OCI-LY1 (cell line): ENCODE results near the gene IFNGR1.

Experiments
- H2AFZ ChIP-seq: fragments of 200-600 bp; sonication (generic), shearing (Covaris generic); 2 replicates; pipeline ENCODE4 v1.6.0; 2014; ENCODE audit warnings: antibody characterized with exemption, mild to moderate bottlenecking, low read length
- H3F3A ChIP-seq: fragments of 200-600 bp; sonication (generic), shearing (Covaris generic); 2 replicates; pipeline ENCODE4 v1.6.0; 2014; ENCODE audit warnings: mild to moderate bottlenecking, antibody characterized with exemption, low read length, moderate library complexity; ENCODE audit not compliant: insufficient read depth
- H3K27ac ChIP-seq: fragments of 200-600 bp; sonication (generic); 2 replicates; pipeline ENCODE4 v1.5.1; 2014; ENCODE audit warnings: low read length, mixed run types, mild to moderate bottlenecking, low read depth; ENCODE audit not compliant: poor library complexity, severe bottlenecking
- H3K27me3 ChIP-seq: fragments of 200-600 bp; sonication (generic); 2 replicates; pipeline ENCODE4 v1.6.0; 2014; ENCODE audit warnings: antibody characterized with exemption, mild to moderate bottlenecking, low read length, moderate library complexity; ENCODE audit not compliant: insufficient read depth
- H3K36me3 ChIP-seq: fragments of 200-600 bp; sonication (generic); 2 replicates; pipeline ENCODE4 v1.6.1; 2014; ENCODE audit warnings: mild to moderate bottlenecking, antibody characterized with exemption, low read length, moderate library complexity, mixed read lengths; ENCODE audit not compliant: insufficient read depth
- H3K4me1 ChIP-seq: fragments of 200-600 bp; sonication (generic); 2 replicates; pipeline ENCODE4 v1.5.1; 2014; ENCODE audit warnings: mild to moderate bottlenecking, low read length, moderate library complexity; ENCODE audit not compliant: insufficient read depth, severe bottlenecking
- H3K4me2 ChIP-seq: fragments of 200-600 bp; sonication (generic), shearing (Covaris generic); 2 replicates; pipeline ENCODE4 v1.6.1; 2014; ENCODE audit warnings: low read length
- H3K4me3 ChIP-seq: fragments of 200-600 bp; sonication (generic); 2 replicates; pipeline ENCODE4 v1.5.1; 2014; ENCODE audit warnings: low read length, low read depth, mild to moderate bottlenecking, mixed read lengths; ENCODE audit not compliant: poor library complexity, severe bottlenecking
- H3K79me2 ChIP-seq: fragments of 200-600 bp; shearing (Covaris generic); 2 replicates; pipeline ENCODE4 v1.6.1; 2016; ENCODE audit warnings: mixed run types, low read length, mixed read lengths; ENCODE audit not compliant: insufficient read depth
- H3K9ac ChIP-seq: fragments of 200-600 bp; sonication (generic), shearing (Covaris generic); 2 replicates; pipeline ENCODE4 v1.6.1; 2014; ENCODE audit warnings: mild to moderate bottlenecking, low read length, mixed read lengths
- H3K9me2 ChIP-seq: fragments of 200-600 bp; sonication (generic), shearing (Covaris generic); 2 replicates; pipeline ENCODE4 v1.6.1; 2014; ENCODE audit warnings: low read depth, mild to moderate bottlenecking, low read length, mixed read lengths
- H3K9me3 ChIP-seq: fragments of 200-600 bp; shearing (Covaris generic); 2 replicates; pipeline ENCODE4 v1.6.1; 2014; ENCODE audit warnings: low read length, mixed read lengths
- H4K20me1 ChIP-seq: fragments of 200-600 bp; sonication (generic), shearing (Covaris generic); 2 replicates; pipeline ENCODE4 v1.6.0; 2016; ENCODE audit warnings: mild to moderate bottlenecking, low read length; ENCODE audit not compliant: insufficient read depth
- CTCF ChIP-seq: fragments of 200-600 bp; sonication (generic), shearing (Covaris generic); IDR thresholded peaks from 2 replicates; pipeline ENCODE4 v1.5.1; 2017; ENCODE audit warnings: mild to moderate bottlenecking, antibody characterized with exemption, low read length, moderate library complexity, mixed read lengths
- EZH2 ChIP-seq: fragments of 200-600 bp; sonication (generic), shearing (Covaris generic); IDR thresholded peaks from 2 replicates; pipeline ENCODE4 v1.8.0; 2017; ENCODE audit warnings: borderline replicate concordance, mixed run types, mild to moderate bottlenecking, antibody characterized with exemption, low read length, moderate library complexity, mixed read lengths

IFNGR1 gene

DNA sequence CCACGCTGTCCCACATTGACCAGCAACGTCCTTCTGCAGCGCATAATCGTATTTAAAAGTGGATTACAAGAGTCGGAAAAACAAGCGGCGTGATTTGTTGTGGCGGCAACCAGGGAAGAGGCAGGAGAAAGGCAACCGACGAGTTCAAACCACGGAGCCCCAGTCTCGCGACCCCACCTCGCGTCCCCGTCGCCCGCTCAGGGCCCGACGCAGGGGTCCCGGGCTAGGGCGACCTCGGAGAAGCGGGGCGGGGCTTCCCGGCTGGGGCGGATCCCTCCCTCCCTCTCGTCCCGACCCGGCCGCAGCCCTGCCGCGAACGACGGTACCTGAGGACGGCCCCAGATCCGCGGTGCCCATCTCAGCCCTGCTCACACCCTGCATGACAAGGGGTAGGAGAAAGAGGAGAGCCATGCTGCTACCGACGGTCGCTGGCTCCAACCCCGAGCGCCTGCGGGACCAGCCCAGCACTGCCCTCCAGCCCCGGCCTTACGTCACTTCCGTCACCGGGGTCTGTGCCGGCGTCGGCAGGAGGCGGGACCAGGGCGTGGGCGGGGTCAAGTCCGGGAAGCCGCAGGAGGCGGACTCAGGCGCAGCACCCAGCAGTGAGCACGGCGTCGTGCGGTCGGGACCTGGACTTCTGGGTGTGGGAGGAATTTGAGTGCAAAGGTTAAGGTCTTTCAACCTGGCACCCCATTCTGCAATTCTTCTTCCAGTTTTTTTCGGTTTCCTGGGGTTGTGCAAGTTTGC is at the start of gene IFNGR1:
Gene IFNGR1, minus strand, starts transcription at position 469 of the 747 bp plus-strand sequence. Its CDS starts 58 bp downstream, at position 411.
- H3K27me3 ChIP-seq, result no peaks in the 10 kb centered on the region
- H3K4me1 ChIP-seq, result peaks cover 61% of the 10 kb centered on the region
- H3K27ac ChIP-seq, result peak within 1 kb of the TSS; percentile 47
- H4K20me1 ChIP-seq, result no peaks in the 10 kb centered on the region
- no peaks in the 10 kb centered on the region for H3K9me3 ChIP-seq
- peak within 1 kb of the TSS; percentile 72 for H3K9ac ChIP-seq
- 0 out of 2 replicates have a peak within 1 kb of the TSS, but pooled peaks have one; percentile 39 for H2AFZ ChIP-seq
- H3K36me3 ChIP-seq, result peaks cover 7% of the 10 kb centered on the region; the same call in 1 of the 2 replicates
- peak within 1 kb of the TSS; percentile 77 for H3K4me3 ChIP-seq
- TF ChIP-seq EZH2 (no peak), CTCF (no peak)
- H3K4me2 ChIP-seq, result peak within 1 kb of the TSS; percentile 87
- no peaks in the 10 kb centered on the region for H3K9me2 ChIP-seq
- no peaks in the 10 kb centered on the region for H3F3A ChIP-seq
- peaks cover 25% of the 10 kb centered on the region; the same call in 1 of the 2 replicates for H3K79me2 ChIP-seq

- H3K27me3 ChIP-seq, result no peaks in the 10 kb centered on the region
- H3K36me3 ChIP-seq, result no peaks in the 10 kb centered on the region
- H3F3A ChIP-seq, result no peaks in the 10 kb centered on the region
- no peaks in the 10 kb centered on the region for H3K79me2 ChIP-seq
- H3K9ac ChIP-seq, result no peak overlapping the region
- H3K4me2 ChIP-seq, result no peak overlapping the region
- TF ChIP-seq CTCF, result no peak
- no peak for TF ChIP-seq EZH2
- no peak overlapping the region for H2AFZ ChIP-seq
- H3K9me3 ChIP-seq, result no peaks in the 10 kb centered on the region
- no peak overlapping the region for H3K27ac ChIP-seq
- no peaks in the 10 kb centered on the region for H3K9me2 ChIP-seq
- no peaks in the 10 kb centered on the region for H3K4me1 ChIP-seq
- H3K4me3 ChIP-seq, result no peak overlapping the region
- no peaks in the 10 kb centered on the region for H4K20me1 ChIP-seq
These were observed 49.7 kb upstream of the IFNGR1 start for GRCh38 chr6:137268911-137269310.

- no peak for TF ChIP-seq CTCF
- TF ChIP-seq EZH2, result no peak
- Histone ChIP-seq H3K9ac (no peak overlapping the region), H3K79me2 (no peaks in the 10 kb centered on the region), H3K9me2 (no peaks in the 10 kb centered on the region), H4K20me1 (no peaks in the 10 kb centered on the region), H2AFZ (no peak overlapping the region), H3F3A (0 out of 2 replicates have a peak, but pooled peaks cover 2% of the 10 kb centered on the region), H3K36me3 (no peaks in the 10 kb centered on the region), H3K27ac (no peak overlapping the region), H3K4me3 (no peak overlapping the region), H3K27me3 (no peaks in the 10 kb centered on the region), H3K4me1 (no peaks in the 10 kb centered on the region), H3K9me3 (no peaks in the 10 kb centered on the region), H3K4me2 (no peak overlapping the region)
These were observed 47.1 kb upstream of the IFNGR1 start for GRCh38 chr6:137266309-137266586.
